Stimulated activated CD4-positive, alpha-beta T cell treated with anti-CD3 and anti-CD28 coated beads, Interleukin-2, amount 100 ng/mL, for 4 hours (primary cell): ENCODE results near the gene H19.
A peak's percentile ranks its signal among the peaks of the same experiment; 100 is the strongest.

ENCODE experiments used
- DNase-seq: peaks from one replicate; pipeline ENCODE4 v3.0.0-alpha.2; 2020; ENCODE audit warnings: low read depth

The H19 gene

DNA sequence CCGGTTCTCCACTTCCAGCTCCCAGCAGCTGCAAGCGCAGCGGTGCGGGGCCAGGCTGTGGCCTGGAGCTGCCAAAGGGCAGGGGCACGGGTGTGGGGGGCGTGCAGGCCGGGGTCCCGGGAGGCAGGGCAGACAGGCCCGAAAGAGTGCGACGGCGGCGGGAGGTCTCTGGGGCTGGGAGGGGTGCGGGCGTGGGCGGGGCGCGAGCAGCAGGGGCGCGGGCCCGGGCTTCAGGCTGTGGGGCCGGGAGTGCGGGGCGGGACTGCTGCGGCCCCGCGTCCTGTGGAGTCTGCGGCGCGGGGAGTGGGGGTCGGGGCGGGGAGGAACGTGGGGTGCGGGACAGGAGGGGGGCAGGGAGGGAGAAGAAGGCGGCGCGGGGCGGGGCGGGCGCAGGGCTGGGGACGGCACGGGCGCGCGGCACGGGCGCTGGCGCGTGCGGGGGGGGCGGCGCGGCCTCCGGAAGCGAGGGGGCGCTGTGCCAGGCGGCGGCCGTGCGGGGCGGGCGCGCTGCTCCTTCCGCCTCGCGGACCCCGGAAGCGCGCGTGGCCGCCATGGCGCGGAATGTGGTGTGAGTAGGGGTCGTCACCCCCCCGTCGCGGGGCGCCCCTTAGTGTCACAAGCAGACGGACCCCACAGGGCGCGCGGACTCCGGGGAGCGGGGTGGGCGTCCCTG is 50.7 kb downstream of the H19 start, which contains the start of gene MRPL23:
Gene MRPL23, plus strand, starts transcription at position 521 of the 673 bp plus-strand sequence. Its CDS starts 31 bp downstream, at position 552.
- peak; percentile 20 for DNase-seq
